Transverse colon (tissue), 4 donors: ENCODE results near the gene CNDP2. TPM values are rescaled to one million over a fixed set of nuclear protein-coding genes. Genes with fewer than 3 reads are reported as not detected.
"Not testable (repeated sequence)": the region's sequence is repeated elsewhere in the genome, so short reads cannot be mapped to it uniquely, and the experiment has no call there.

Experiments used
- DNase-seq: peaks from one replicate; pipeline ENCODE4 v3.0.0-alpha.2; 2019
- H3K27ac ChIP-seq, 4 donors: fragments of 200-600 bp; sonication (generic); 2 replicates each; pipeline ENCODE4 v1.5.1; 2016 to 2018; ENCODE audit warnings: inconsistent platforms in 4 of 4
- H3K27me3 ChIP-seq: fragments of 200-600 bp; sonication (generic); 2 replicates; pipeline ENCODE4 v1.5.1; 2017; ENCODE audit warnings: inconsistent platforms
- H3K36me3 ChIP-seq, 4 donors: fragments of 200-600 bp; sonication (generic); 2 replicates each; pipeline ENCODE4 v1.5.1; 2017 to 2019; ENCODE audit warnings: inconsistent platforms in 4 of 4
- H3K4me1 ChIP-seq, 4 donors: fragments of 200-600 bp; sonication (generic); 2 replicates each; pipeline ENCODE4 v1.5.1; 2017 to 2020; ENCODE audit warnings: inconsistent platforms in 4 of 4
- H3K4me3 ChIP-seq, 4 donors: fragments of 200-600 bp; sonication (generic); 1 replicate in 1 of 4; 2 replicates in 3 of 4; pipeline versions ENCODE4 v1.5.1 to v1.6.1; 2017 to 2019; ENCODE audit warnings: inconsistent platforms in 4 of 4
- H3K9me3 ChIP-seq, 2 donors: fragments of 200-600 bp; sonication (generic); 2 replicates each; pipeline ENCODE4 v1.5.1; 2017 to 2019; ENCODE audit warnings: inconsistent platforms in 2 of 2
- CTCF ChIP-seq, 5 experiments: fragments of 200-600 bp in 3 of 5; fragments of 450-650 bp in 2 of 5; sonication (generic) in 3 of 5; IDR thresholded peaks; 1 replicate in 2 of 5; 2 replicates in 3 of 5; pipeline ENCODE4 v1.5.1; 2016 to 2017; ENCODE audit warnings: antibody characterized with exemption in 5 of 5, inconsistent platforms in 3 of 5, mild to moderate bottlenecking in 2 of 5, moderate library complexity in 1 of 5
- EP300 ChIP-seq: sonication (generic); formaldehyde crosslinking; IDR thresholded peaks from one replicate; pipeline ENCODE4 v1.6.1; 2017; ENCODE audit warnings: antibody characterized with exemption, low read depth
- POLR2A ChIP-seq: fragments of 450-650 bp; IDR thresholded peaks from one replicate; pipeline ENCODE4 v1.6.1; 2016; ENCODE audit warnings: antibody characterized with exemption, mild to moderate bottlenecking, moderate library complexity
- POLR2AphosphoS5 ChIP-seq, 3 donors: sonication (generic); formaldehyde crosslinking; IDR thresholded peaks; one replicate each; pipeline ENCODE4 v1.6.1; 2016; ENCODE audit warnings: antibody characterized with exemption in 3 of 3
- WGBS, 2 donors: methylation state at CpG; one replicate each; pipeline ENCODE4 v1.1.5; 2018; ENCODE audit warnings: low coverage in 1 of 2; 5-methylcytosine and 5-hydroxymethylcytosine counted together
- in situ Hi-C, 4 donors: fragments of 200-750 bp; cut with MboI; loops; one replicate each; pipeline versions ENCODE4 v1.15.0 to v1.15.1; 2017; ENCODE audit warnings: low sequenced_read_pairs in 3 of 4, low pct_ligation_motif_present in 1 of 4, low pct_unique_long_range_greater_than_20kb in 1 of 4
- intact Hi-C: fragments of 100-400 bp; cut with DNase I; formaldehyde crosslinking; loops from one replicate; pipeline ENCODE4 v1.15.1; 2023; ENCODE audit warnings: low total_unique reads
- total RNA-seq, 4 donors: library from RNA; depleted of rRNA; stranded (reverse); fragments of >200 nt; gene quantifications; one replicate each; pipeline ENCODE4 v1.1.0, GENCODE V29; 2016

Gene CNDP2
- total RNA-seq, 4 donors from 2014 or later, result 143 to 284 (median 155) TPM

DNA sequence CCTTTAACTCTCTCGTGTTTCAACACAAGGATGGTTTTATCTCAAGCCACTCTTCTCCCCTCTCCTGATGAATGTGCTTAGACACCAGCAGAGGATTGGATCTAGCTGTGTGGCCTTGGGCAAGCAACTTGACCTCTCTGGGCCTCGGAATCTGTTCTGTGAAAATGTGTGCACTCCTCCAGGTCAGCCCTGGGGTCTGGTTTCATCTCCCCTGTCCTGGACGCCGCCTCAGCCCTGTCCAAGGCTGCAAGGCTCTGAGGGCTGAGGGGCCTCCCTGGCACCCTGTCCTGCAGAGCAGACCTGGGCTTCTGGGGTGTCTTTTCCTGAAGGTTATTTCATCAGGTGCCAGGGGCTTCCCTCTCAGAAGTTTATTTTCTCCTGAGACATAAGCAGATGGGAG is 66.6 kb downstream of the CNDP2 start:
- H3K4me3 ChIP-seq, result no peak overlapping the region
- H3K9me3 ChIP-seq, result no peaks in the 10 kb centered on the region

GRCh38 chr18:74563999-74564398 is 67.8 kb downstream of the CNDP2 start:
- H3K27ac ChIP-seq, result no peak overlapping the region
- DNase-seq, result no peak
- WGBS, 2 donors, result 20 to 37% methylated on average over 3 of the region's 3 CpGs

More for the DNA sequence above, 66.6 kb downstream of the CNDP2 start:
- intact Hi-C loops, result no loop called here
- 75 to 83% methylated on average over 1 to 4 of the region's 4 CpGs for WGBS, 2 donors
- H3K36me3 ChIP-seq, result no peaks in the 10 kb centered on the region
- no peak for DNase-seq
- no peak for TF ChIP-seq POLR2A
- no peak for TF ChIP-seq EP300
- no peak for TF ChIP-seq POLR2AphosphoS5 (IDR thresholded peaks at IDR 0.05)
- H3K27me3 ChIP-seq, result no peaks in the 10 kb centered on the region
- no peak overlapping the region for H3K27ac ChIP-seq
- in situ Hi-C loops, result loop anchor here in 3 of 4 donors (25.0 kb wide), 3 partner anchors 100 to 375 kb away; partner anchors contain the start of gene DIPK1C (in 1 of the 3)
- peaks cover 0 to 13% (median 1%) of the 10 kb centered on the region in 4 donors for H3K4me1 ChIP-seq

DNA sequence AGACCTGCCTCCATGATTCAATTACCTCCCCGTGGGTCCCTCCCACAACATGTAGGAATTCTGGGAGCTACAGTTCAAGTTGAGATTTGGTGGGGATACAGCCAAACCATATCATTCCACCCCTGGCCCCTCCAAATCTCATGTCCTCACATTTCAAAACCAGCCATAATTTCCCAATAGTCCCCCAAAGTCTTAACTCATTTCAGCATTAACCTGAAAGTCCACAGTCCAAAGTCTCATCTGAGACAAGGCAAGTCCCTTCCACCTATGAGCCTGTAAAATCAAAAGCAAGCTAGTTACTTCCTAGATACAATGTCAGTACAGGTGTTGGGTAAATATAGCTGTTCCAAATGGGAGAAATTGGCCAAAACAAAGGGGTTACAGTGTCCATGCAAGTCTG is 69.0 kb downstream of the CNDP2 start:
- H3K27me3 ChIP-seq, H3K27ac ChIP-seq, H3K4me3 ChIP-seq, intact Hi-C loops, H3K9me3 ChIP-seq, DNase-seq, H3K36me3 ChIP-seq: not testable (repeated sequence)
- H3K4me1 ChIP-seq, result peaks cover 0 to 13% (median 1%) of the 10 kb centered on the region in 4 donors
- WGBS, 2 donors, result 67 to 81% methylated on average over 1 of the region's 1 CpG
- in situ Hi-C loops, result loop anchor here in 3 of 4 donors (25.0 kb wide), 3 partner anchors 103 to 378 kb away; partner anchors contain the start of gene DIPK1C (in 1 of the 3)

More at GRCh38 chr18:74563999-74564398, 67.8 kb downstream of the CNDP2 start:
- no peaks in the 10 kb centered on the region for H3K9me3 ChIP-seq
- TF ChIP-seq EP300, result no peak
- TF ChIP-seq CTCF (IDR thresholded peaks at IDR 0.05), result no peak
- TF ChIP-seq POLR2AphosphoS5 (IDR thresholded peaks at IDR 0.05), result no peak
- TF ChIP-seq POLR2A, result no peak
- intact Hi-C loops, result no loop called here
- in situ Hi-C loops, result loop anchor here in 3 of 4 donors (25.0 kb wide), 3 partner anchors 102 to 377 kb away; partner anchors contain the start of gene DIPK1C (in 1 of the 3)
- peaks cover 0 to 13% (median 1%) of the 10 kb centered on the region in 4 donors for H3K4me1 ChIP-seq
- no peaks in the 10 kb centered on the region for H3K27me3 ChIP-seq
- no peaks in the 10 kb centered on the region for H3K36me3 ChIP-seq
- H3K4me3 ChIP-seq, result no peak overlapping the region

DNA sequence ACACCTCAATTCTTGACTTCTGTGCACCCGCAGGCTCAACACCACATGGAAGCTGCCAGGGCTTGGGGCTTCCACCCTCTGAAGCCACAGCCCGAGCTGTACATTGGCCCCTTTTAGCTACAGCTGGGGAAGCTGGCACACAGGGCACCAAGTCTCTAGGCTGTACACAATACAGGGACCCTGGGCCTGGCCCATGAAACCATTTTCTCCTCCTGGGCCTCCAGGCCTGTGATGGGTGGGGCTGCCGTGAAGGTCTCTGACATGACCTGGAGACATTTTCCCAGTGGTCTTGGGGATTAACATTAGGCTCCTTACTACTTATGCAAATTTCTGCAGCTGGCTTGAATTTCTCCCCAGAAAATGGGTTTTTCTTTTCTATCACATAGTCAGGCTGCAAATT is 69.8 kb downstream of the CNDP2 start:
- WGBS, 2 donors, result 94 to 100% methylated on average over 1 to 3 of the region's 3 CpGs
- H3K27me3 ChIP-seq, H3K9me3 ChIP-seq, H3K4me3 ChIP-seq, intact Hi-C loops, H3K36me3 ChIP-seq, H3K27ac ChIP-seq, DNase-seq: not testable (repeated sequence)
- in situ Hi-C loops, result loop anchor here in 3 of 4 donors (25.0 kb wide), 3 partner anchors 104 to 379 kb away; partner anchors contain the start of gene DIPK1C (in 1 of the 3)
- H3K4me1 ChIP-seq, result peaks cover 0 to 13% (median 1%) of the 10 kb centered on the region in 4 donors

DNA sequence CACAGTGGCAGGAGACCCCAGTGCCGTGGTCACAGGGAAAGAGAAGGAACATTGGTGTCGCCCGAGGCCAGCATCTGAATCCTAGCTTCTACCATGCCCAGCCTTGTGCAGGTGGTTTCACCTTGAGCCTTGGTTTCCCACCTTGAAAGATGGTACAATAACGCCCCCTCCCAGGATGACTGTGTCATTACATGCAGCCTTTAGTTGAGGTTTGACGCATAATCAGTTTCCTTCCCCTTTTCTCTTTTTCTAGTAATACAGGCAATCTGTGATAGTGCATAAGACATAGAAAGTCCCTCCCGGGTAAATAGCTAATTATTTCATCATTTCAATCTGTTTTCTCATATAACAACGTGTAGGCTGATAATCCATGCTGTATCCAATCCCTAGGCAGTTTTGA is 71.7 kb downstream of the CNDP2 start:
- 58 to 60% methylated on average over 4 to 7 of the region's 7 CpGs for WGBS, 2 donors
- H3K9me3 ChIP-seq, result no peaks in the 10 kb centered on the region
- H3K27ac ChIP-seq, result no peak overlapping the region
- H3K4me3 ChIP-seq, result no peak overlapping the region
- intact Hi-C loops (no loop called here), in situ Hi-C loops (loop anchor here in 3 of 4 donors (25.0 kb wide), 3 partner anchors 106 to 381 kb away; partner anchors contain the start of gene DIPK1C (in 1 of the 3))
- H3K36me3 ChIP-seq, result no peaks in the 10 kb centered on the region
- TF ChIP-seq POLR2AphosphoS5 (IDR thresholded peaks at IDR 0.05), result no peak
- TF ChIP-seq EP300, result no peak
- no peak for TF ChIP-seq POLR2A
- TF ChIP-seq CTCF (IDR thresholded peaks at IDR 0.05), result no peak
- peaks cover 0 to 13% (median 1%) of the 10 kb centered on the region in 4 donors for H3K4me1 ChIP-seq
- DNase-seq, result no peak
- no peaks in the 10 kb centered on the region for H3K27me3 ChIP-seq
